Endothelial cell of umbilical vein (primary cell): ENCODE results near the gene LRRC70. TPM values are rescaled to one million over a fixed set of nuclear protein-coding genes. Genes with fewer than 3 reads are reported as not detected.

Source experiments
- BruUV-seq: library from RNA; stranded (reverse); fragments of 400-500 nt; replicated peaks from 2 replicates; lab custom pipeline; 2021; lab: Mats Ljungman, UMichigan
- CTCF ChIA-PET: fragments of 300-600, 350-600 bp; sonication (Branson Sonifier 250); formaldehyde crosslinking; loops from one replicate; lab custom pipeline; 2021; ENCODE audit warnings: antibody characterized with exemption, inconsistent platforms; lab: Charles Lee
- POLR2A ChIA-PET: fragments of 300-600, 350-600 bp; sonication (Branson Sonifier 250); formaldehyde crosslinking; loops from one replicate; lab custom pipeline; 2021; ENCODE audit warnings: antibody characterized with exemption, inconsistent platforms; lab: Charles Lee
- DNase-seq: peaks from one replicate; pipeline ENCODE4 v3.0.0-alpha.2; 2011; ENCODE audit warnings: low read depth, low spot score
- FAIRE-seq: peaks from 2 replicates; lab custom pipeline; 2011; peaks lifted over from hg19 to GRCh38; lab: Jason Lieb, UNC
- H2AFZ ChIP-seq: 2 replicates; pipeline ENCODE4 v1.6.0; 2012; ENCODE audit warnings: low read depth, low read length, control low read depth, inconsistent platforms
- H3K27ac ChIP-seq: 2 replicates; pipeline ENCODE4 v1.5.1; 2011; ENCODE audit warnings: low read depth, mild to moderate bottlenecking, control low read depth, low read length, moderate library complexity; ENCODE audit not compliant: insufficient read depth
- H3K27me3 ChIP-seq, 2 experiments: 2 replicates each; pipeline versions ENCODE4 v1.6.0 to v1.6.1; 2011; ENCODE audit warnings: low read length in 2 of 2, mixed read lengths in 1 of 2; ENCODE audit not compliant: control insufficient read depth in 2 of 2, insufficient read depth in 2 of 2
- H3K36me3 ChIP-seq, 2 experiments: 2 replicates in 1 of 2; 3 replicates in 1 of 2; pipeline ENCODE4 v1.5.1; 2011; ENCODE audit warnings: low read length in 2 of 2, mild to moderate bottlenecking in 1 of 2, moderate library complexity in 1 of 2; ENCODE audit not compliant: control insufficient read depth in 2 of 2, insufficient read depth in 2 of 2; ENCODE audit errors: extremely low read depth in 1 of 2
- H3K4me1 ChIP-seq: 3 replicates; pipeline ENCODE4 v1.5.1; 2011; ENCODE audit warnings: mild to moderate bottlenecking, low read length; ENCODE audit not compliant: control insufficient read depth, insufficient read depth; ENCODE audit errors: extremely low read depth
- H3K4me2 ChIP-seq: 2 replicates; pipeline ENCODE4 v1.6.1; 2011; ENCODE audit warnings: low read length, control low read depth, mixed read lengths; ENCODE audit not compliant: insufficient read depth
- H3K4me3 ChIP-seq, 3 experiments: fragments of 200-600 bp in 1 of 3; sonication (generic), shearing (Covaris generic) in 1 of 3; replicated peaks in 1 of 3; 2 replicates each; pipeline ENCODE4 v1.5.1; 2011 to 2016; ENCODE audit warnings: control low read depth in 3 of 3, low read length in 3 of 3, mild to moderate bottlenecking in 2 of 3, inconsistent platforms in 1 of 3, low read depth in 1 of 3, moderate library complexity in 1 of 3; ENCODE audit not compliant: insufficient read depth in 1 of 3
- H3K79me2 ChIP-seq: 2 replicates; pipeline ENCODE4 v1.6.0; 2012; ENCODE audit warnings: low read length, inconsistent platforms; ENCODE audit not compliant: control insufficient read depth, insufficient read depth
- H3K9ac ChIP-seq: replicated peaks from 2 replicates; pipeline ENCODE3; 2011; ENCODE audit warnings: low read length, control low read depth; ENCODE audit not compliant: insufficient read depth; ENCODE audit errors: extremely low read depth
- H3K9me1 ChIP-seq: replicated peaks from 3 replicates; pipeline ENCODE4 v1.6.0; 2011; ENCODE audit warnings: mild to moderate bottlenecking, low read length; ENCODE audit not compliant: control insufficient read depth, insufficient read depth; ENCODE audit errors: extremely low read depth
- H3K9me3 ChIP-seq: replicated peaks from 2 replicates; pipeline ENCODE4 v1.5.1; 2012; ENCODE audit warnings: low read length, inconsistent platforms; ENCODE audit not compliant: control insufficient read depth, insufficient read depth
- H4K20me1 ChIP-seq: replicated peaks from 2 replicates; pipeline ENCODE3; 2011; ENCODE audit warnings: mild to moderate bottlenecking, low read length; ENCODE audit not compliant: control insufficient read depth, insufficient read depth; ENCODE audit errors: extremely low read depth
- CTCF ChIP-seq, 2 donors: IDR thresholded peaks; 1 replicate in 1 of 2; 2 replicates in 1 of 2; pipeline ENCODE4 v1.5.1; 2011; ENCODE audit warnings: low read length in 2 of 2, mild to moderate bottlenecking in 2 of 2, moderate library complexity in 2 of 2, control low read depth in 1 of 2, inconsistent platforms in 1 of 2, low read depth in 1 of 2; ENCODE audit not compliant: insufficient read depth in 1 of 2; ENCODE audit errors: extremely low read depth in 1 of 2
- EZH2 ChIP-seq: IDR thresholded peaks from 2 replicates; pipeline ENCODE4 v1.6.1; 2012; ENCODE audit warnings: borderline replicate concordance, low read depth, mild to moderate bottlenecking, moderate library complexity, low read length, inconsistent platforms; ENCODE audit not compliant: severe bottlenecking
- FOS ChIP-seq: IDR thresholded peaks from 2 replicates; pipeline ENCODE4 v1.6.1; 2011; ENCODE audit warnings: mild to moderate bottlenecking, low read length, moderate library complexity, borderline replicate concordance; ENCODE audit not compliant: insufficient read depth
- GATA2 ChIP-seq: IDR thresholded peaks from 2 replicates; pipeline ENCODE4 v1.7.0; 2011; ENCODE audit warnings: low read depth, mild to moderate bottlenecking, moderate library complexity, mixed read lengths, low read length; ENCODE audit not compliant: insufficient read length, insufficient read depth
- JUN ChIP-seq: IDR thresholded peaks from 2 replicates; pipeline ENCODE4 v1.6.1; 2011; ENCODE audit warnings: borderline replicate concordance, low read depth; ENCODE audit not compliant: insufficient read length, insufficient read depth
- MAX ChIP-seq: IDR thresholded peaks from 2 replicates; pipeline ENCODE4 v1.6.1; 2011; ENCODE audit not compliant: insufficient read depth, insufficient read length
- MYC ChIP-seq: IDR thresholded peaks from one replicate; pipeline ENCODE4 v1.6.1; 2011; ENCODE audit warnings: mild to moderate bottlenecking, low read depth, low read length
- POLR2A ChIP-seq: IDR thresholded peaks from 2 replicates; pipeline ENCODE4 v1.6.1; 2012; ENCODE audit warnings: low read depth, mild to moderate bottlenecking, control low read depth, low read length
- POLR2AphosphoS5 ChIP-seq: IDR thresholded peaks from 2 replicates; pipeline ENCODE4 v1.6.1; 2012; ENCODE audit warnings: low read depth, mild to moderate bottlenecking, control low read depth, low read length, moderate library complexity; ENCODE audit not compliant: insufficient read depth
- dilution Hi-C: fragments of 300-500 bp; cut with MboI; formaldehyde crosslinking; loops from one replicate; pipeline ENCODE4 v1.15.0; 2019; ENCODE audit warnings: low sequenced_read_pairs; ENCODE audit not compliant: extremely low pct_ligation_motif_present
- intact Hi-C: fragments of 100-400 bp; cut with micrococcal nuclease; formaldehyde crosslinking; loops from one replicate; pipeline ENCODE4 v1.10.0; 2022
- polyA plus RNA-seq, 4 experiments: library from polyadenylated mRNA; depleted of rRNA in 3 of 4; stranded (reverse) in 3 of 4; unstranded in 1 of 4; fragments of >200 nt; gene quantifications; 2 replicates each; pipeline versions ENCODE4 v1.2.1 to v1.2.3, GENCODE V29; 2011 to 2012; ENCODE audit warnings: missing spikeins in 1 of 4
- total RNA-seq: library from RNA; stranded (reverse); gene quantifications from 2 replicates; pipeline ENCODE4 v1.2.3, GENCODE V29; 2021

Gene LRRC70
- total and polyA plus RNA-seq, 2 donors (not counting 3 experiments of a cell fraction or from before 2014, with no cell fraction given): 24.5 to 32.6 TPM

DNA sequence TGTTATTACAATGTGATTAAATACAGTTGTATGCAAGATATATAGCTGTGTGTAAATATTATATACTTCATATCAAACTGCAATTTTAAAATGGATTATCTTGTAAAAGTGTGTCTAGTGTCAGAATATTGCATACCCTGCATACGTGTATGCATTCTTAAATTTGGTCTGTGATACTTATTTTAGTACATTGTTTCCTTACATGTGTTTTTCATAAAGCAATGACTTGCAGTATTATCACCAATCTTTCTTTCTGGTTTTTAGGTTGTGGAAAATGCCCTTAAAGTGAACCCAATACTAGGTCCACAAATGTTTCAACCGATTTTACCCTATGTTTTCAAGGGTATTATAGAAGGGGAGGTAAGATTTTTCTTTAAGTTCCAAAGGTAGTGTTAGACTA is 28.5 kb upstream of the LRRC70 start:
- no peak for FAIRE-seq
- no peak for TF ChIP-seq JUN
- POLR2A ChIA-PET: no interaction called here
- no peak overlapping the region for H3K9ac ChIP-seq
- no peaks in the 10 kb centered on the region for H4K20me1 ChIP-seq
- no peak for DNase-seq
- no peaks in the 10 kb centered on the region for H3K9me3 ChIP-seq
- BruUV-seq: no TSS peak
- H3K9me1 ChIP-seq: peaks cover 2% of the 10 kb centered on the region
- H3K36me3 ChIP-seq: no peaks in the 10 kb centered on the region
- H3K4me1 ChIP-seq: no peaks in the 10 kb centered on the region
- H3K4me2 ChIP-seq: no peak overlapping the region
- intact Hi-C loops: no loop called here
- H2AFZ ChIP-seq: no peak overlapping the region
- no peak overlapping the region for H3K27ac ChIP-seq
- H3K79me2 ChIP-seq: no peaks in the 10 kb centered on the region
- no peaks in the 10 kb centered on the region for H3K27me3 ChIP-seq
- dilution Hi-C loops: no loop called here
- no peak overlapping the region for H3K4me3 ChIP-seq
- CTCF ChIA-PET: interaction anchor here (0.7 kb wide), 1 partner anchor 19 kb away, joined by 3 read pairs; no protein-coding TSS in a partner anchor

DNA sequence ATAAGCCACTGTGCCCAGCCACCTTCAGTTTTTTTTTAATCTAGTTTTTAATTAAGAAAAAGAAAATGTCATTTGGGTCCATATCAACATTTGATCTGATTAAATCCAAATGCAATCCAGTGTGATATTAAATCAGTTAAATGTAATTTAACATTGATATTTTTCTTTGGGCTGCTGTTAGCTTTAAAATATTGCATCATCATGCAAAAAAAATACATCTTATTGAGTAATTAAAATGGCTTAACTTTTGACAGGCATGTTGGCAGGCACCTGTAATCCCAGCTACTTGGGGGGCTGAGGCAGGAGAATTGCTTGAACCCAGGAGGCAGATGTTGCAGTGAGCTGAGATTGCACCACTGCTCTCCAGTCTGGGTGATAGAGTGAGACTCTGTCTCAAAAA is 22.7 kb upstream of the LRRC70 start:
- CTCF ChIA-PET: interaction anchor here (0.8 to 2.1 kb wide), 2 partner anchors 27 to 96 kb away, joined by 3 to 7 read pairs; no protein-coding TSS in a partner anchor
- intact Hi-C loops: no loop called here

More for the DNA sequence above, 22.7 kb upstream of the LRRC70 start:
- POLR2A ChIA-PET: no interaction called here
- no peaks in the 10 kb centered on the region for H3K4me1 ChIP-seq
- no peak for TF ChIP-seq POLR2A
- no peak for TF ChIP-seq GATA2
- no peak for TF ChIP-seq JUN
- TF ChIP-seq CTCF (IDR thresholded peaks at IDR 0.05; ENCODE audit: extremely low read depth in 1 of 2, insufficient read depth in 1 of 2, low read depth in 1 of 2, low read length in 2 of 2): no peak
- no peak for TF ChIP-seq MAX
- no peak for TF ChIP-seq EZH2
- no peak for TF ChIP-seq FOS
- no peak for TF ChIP-seq MYC
- no peak for TF ChIP-seq POLR2AphosphoS5
- H3K27ac ChIP-seq: no peak overlapping the region
- H3K27me3 ChIP-seq: no peaks in the 10 kb centered on the region
- H3K9me1 ChIP-seq: no peaks in the 10 kb centered on the region
- dilution Hi-C loops: no loop called here
- H3K36me3 ChIP-seq: no peaks in the 10 kb centered on the region
- no peak for FAIRE-seq
- H3K4me2 ChIP-seq: no peak overlapping the region
- no peak for DNase-seq
- H3K4me3 ChIP-seq: no peak overlapping the region
- H3K9ac ChIP-seq: no peak overlapping the region
- no TSS peak for BruUV-seq
- H3K9me3 ChIP-seq: no peaks in the 10 kb centered on the region
- no peaks in the 10 kb centered on the region for H3K79me2 ChIP-seq
- no peak overlapping the region for H2AFZ ChIP-seq
- no peaks in the 10 kb centered on the region for H4K20me1 ChIP-seq
